Effector CD4-positive, alpha-beta T cell (primary cell): ENCODE measurements around the gene SLC8A1.

Source experiments
- DNase-seq: peaks from one replicate; pipeline ENCODE4 v3.0.0-alpha.2; 2020

Gene SLC8A1

GRCh38 chr2:40178971-40179370 is 272.9 kb downstream of the SLC8A1 start:
- no peak for DNase-seq

- DNase-seq: no peak
Measured at GRCh38 chr2:40178171-40178778, 273.6 kb downstream of the SLC8A1 start.

DNA sequence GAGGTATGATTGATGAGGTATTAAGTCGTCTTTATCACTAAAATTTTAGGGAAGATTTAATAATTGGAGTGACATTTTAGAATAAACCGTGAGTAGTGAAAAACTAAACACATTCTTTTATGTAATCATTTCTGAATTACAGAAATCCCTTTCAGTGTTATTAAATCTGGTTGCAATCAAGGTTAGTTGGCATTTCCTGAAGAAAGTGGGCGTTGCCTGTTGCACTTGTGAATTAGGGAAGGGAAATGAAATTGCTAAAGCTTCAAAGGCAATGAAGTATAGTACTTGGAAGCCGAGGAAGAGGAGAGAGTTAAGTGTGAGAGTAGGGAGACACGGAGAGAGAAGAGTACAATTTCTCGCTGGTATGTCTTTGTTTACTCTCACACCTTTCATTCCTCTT is 274.5 kb downstream of the SLC8A1 start:
- DNase-seq: no peak

DNA sequence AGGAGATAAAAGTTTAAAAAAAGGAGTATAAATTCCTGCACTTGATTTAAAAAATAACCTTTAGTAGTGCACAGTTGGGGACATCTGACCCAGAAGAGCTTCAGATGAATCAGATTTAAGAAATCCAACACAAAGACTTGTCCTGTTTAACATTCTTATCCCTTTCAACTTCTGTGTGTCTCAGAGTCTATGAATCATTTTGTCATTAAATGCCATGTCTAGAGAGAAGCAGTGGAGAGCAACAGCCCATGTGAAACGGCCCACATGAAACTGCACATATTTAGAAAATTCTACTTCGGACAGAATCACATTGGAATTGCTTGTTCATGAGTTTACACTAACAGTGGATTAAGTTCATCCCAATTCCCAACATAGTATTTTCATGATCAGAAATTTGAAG is 278.6 kb downstream of the SLC8A1 start:
- no peak for DNase-seq

DNA sequence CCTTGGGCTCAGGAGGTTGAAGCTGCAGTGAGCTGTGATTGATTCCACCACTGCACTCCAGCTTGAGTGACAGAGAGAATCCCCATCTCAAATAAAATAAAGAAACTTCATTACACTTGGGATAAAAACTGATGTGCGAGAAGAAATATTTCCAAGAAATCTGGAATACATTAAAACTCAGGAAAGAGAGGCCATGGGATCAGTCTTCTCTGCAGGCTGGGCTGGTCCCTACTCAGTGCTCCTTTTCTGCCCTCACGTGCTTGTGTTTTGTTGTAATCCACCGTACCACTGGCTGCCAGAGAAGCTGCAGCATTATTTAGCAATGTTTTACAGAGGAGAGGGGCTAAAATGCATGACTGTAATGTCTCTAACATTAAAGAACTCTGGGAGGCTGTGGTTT is 282.0 kb downstream of the SLC8A1 start:
- DNase-seq: no peak

- no peak for DNase-seq
Measured at GRCh38 chr2:40169430-40169829, 282.5 kb downstream of the SLC8A1 start.

GRCh38 chr2:40168546-40168945 is 283.3 kb downstream of the SLC8A1 start:
- no peak for DNase-seq

DNA sequence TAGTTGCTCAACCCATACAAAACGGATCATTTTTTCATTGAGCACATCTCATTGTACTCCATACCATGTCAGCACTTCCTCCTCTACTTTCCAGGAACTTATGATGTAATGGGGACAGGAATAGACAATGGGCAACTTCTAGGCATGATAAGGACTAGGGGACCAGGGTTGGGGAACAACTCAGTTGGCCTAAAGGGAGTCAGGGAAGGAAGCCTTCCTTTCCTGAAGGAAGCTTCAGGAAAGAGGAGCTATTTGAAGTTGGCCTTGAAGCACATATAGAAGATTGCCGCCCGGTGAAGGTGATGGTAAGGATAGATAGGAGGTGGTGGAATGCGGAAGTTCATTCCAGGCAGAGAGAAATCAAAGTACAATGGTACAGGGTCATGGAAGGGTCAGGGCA is 283.9 kb downstream of the SLC8A1 start:
- no peak for DNase-seq

DNA sequence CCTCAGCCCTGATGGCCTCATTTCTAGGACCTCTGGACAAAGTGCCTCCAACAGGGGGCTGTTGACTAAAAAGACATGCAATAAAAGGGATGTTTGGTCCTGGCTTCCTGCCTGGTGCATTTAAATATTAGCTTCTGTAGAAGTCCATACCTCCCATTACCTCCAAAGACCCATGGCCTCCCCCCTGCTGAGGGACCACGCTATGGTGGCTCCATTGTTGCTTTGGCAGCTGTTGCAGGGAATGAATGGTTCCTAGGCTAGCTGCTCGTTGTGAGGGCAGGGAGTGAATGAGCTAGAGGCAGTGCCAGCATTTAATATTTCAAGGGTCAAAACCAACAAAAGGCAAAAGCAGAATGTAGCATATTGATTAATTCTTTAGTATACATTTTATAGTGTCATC is 285.9 kb downstream of the SLC8A1 start:
- no peak for DNase-seq

GRCh38 chr2:40165509-40165844 is 286.4 kb downstream of the SLC8A1 start:
- no peak for DNase-seq

DNA sequence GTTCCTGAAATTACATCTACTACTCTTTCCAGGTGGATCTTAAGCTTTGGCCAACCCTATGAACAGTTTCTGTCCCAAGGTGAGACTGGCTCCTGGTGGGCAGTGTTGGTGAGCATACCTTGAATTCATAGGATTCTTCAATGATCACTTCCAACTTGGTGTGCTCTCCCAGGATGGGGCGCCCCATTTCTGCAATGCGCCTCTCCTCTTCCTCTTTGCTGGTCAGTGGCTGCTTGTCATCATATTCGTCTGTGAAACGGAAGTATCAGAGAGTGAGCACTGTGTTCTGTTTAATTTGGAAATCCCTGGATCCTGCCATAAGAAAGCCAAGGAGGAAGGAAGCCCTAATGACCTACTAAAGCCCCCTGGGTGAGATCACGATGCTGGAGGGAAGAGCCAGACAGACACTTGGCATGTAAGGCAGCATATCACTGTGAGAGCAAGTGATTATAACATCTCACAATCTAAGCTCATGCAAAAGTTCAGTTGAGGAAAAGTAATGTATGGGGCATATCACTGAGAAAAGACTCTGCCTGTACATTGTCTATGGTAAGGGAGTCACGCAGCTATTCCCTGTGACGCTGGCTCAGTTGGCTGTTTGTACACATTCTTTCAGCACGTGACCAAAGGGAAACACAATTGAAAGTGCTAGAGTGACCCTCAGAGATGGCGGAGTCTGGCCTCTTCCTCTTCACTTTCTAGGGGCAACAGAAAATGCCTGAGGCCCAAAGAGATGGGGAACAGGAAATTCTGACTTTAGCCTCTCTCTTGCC is 287.0 kb downstream of the SLC8A1 start:
- DNase-seq: no peak

DNA sequence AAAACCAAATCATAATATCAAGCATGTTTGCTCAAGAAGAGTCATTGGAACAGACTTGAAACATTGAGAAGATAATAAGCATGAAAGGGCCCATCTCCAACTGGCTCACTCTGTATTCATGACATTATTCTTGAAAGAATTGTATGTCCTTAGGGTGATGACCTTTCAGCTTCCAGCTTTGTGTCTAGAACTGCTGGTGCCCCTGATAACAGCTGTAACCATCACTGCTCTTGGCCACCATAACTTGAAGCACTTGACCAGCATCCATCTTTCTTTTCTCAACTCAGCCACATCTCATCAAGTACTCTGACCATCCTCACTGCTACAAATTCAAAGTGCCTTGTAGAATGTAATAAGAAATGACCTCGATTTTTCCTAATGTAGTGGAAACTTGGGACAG is 289.9 kb downstream of the SLC8A1 start:
- no peak for DNase-seq

DNA sequence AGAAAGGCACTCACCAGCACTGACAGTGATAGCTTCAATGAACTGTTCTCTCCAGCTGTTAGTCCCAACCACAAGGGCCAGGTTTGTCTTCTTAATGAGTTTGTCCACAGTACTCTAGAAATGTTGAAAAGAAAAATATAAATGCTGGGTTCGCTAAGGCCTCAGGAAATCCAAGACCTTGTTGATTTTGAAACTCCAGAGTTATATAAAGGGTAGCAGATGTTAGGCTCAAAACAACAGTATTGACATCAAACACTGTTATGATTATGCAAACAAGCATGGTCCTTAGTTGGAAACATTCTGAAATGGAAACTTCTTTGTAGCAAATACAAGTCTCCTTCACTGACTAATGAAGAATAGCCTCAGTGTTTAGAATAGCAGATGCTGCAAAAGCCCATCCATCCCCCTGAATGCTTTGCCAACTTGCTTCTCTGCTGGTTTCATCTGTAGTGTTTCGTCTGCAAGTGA is 291.1 kb downstream of the SLC8A1 start:
- DNase-seq: no peak

DNA sequence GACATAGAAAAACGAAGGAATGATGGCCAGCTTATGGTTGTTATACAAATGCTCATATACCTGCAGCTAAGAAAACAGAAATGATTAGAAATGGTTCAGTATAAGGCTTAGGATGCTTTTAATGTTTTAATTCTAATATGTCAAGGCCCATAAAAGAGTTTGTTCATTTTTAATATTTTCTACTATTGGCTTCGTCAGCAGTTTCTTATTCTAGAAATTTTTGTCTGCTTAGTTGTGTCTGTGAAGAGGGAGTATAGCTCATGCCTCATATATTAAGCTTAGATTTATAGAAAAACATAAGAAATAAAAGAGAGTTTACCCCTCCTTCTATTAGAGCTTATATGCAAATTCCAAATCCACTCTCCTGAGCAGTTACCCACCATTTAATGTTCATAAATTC is 292.6 kb downstream of the SLC8A1 start:
- DNase-seq: no peak

DNA sequence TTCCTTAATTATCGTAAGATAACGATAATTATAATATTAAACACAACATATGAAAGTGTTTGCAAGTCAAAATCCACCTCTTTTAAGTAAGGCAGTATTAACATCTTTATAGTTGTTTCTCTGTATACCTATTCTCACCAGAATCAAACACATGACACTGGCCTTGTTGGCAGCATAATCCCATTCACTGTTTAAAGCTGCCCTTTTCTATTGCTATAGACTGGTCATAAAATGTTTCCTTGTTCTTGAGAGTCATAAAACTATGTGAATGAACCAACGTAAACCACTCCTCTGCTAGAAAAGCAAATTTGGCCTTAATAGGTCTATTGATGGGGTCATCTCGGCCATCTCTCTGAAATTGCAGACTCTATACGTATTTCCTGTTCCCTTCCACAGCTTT is 293.1 kb downstream of the SLC8A1 start:
- no peak for DNase-seq

GRCh38 chr2:40155728-40156127 is 296.2 kb downstream of the SLC8A1 start:
- no peak for DNase-seq

DNA sequence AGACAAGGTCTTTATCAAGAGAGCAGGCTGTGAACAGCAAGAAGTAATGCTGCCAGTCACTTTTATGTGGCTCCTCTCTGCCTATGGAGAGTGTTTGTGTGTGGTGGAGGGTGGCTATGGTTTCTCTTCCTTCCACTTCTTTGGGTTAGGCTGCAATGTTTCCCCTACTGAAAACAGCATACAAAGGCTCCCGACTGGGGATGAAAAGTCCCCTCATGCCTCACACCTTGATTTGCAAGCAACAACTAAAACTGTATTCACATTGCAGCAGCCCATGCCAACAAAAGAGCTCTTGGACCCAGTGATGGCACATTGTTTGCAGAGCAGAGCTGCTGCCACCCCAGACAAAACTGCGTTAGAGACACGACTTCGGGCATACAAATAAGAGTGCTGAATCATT is 301.6 kb downstream of the SLC8A1 start:
- DNase-seq: no peak

DNA sequence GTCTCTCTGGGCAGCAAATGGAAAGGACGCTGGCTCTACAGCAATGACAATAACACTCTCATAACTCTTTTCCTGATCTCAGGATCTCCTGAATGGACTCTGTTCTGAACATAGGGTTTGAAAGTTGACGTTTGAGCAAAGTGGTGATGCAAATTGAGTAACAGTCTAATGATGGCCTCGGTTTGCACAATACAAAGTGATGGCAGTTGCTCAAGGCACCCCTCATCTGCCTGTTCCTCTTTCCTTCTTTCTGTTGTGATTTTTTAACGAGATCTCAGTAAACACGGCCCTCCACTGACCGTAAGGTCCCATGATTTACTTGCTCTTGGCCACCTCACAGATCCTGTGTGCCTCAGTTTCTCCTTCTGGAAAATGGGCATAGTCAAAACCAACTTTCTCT is 303.6 kb downstream of the SLC8A1 start:
- no peak for DNase-seq

DNA sequence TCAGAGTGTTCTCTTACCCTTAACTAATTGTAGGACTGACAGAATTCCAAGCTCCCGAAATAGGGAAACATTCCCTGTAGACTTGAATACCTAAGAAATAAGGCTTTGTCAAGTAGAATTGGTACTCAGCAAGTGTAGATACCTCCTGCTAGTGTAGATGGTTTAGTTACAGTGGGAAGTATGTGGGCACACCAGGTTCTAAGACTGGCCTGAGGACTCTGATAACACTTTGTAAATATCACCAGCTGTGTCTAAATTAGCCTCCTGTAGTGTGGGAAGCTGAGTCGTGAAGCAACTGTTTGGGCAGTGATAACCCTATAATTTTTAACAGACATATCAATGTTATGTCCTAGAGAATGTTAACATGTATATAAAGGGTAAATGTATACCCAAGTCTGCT is 304.5 kb downstream of the SLC8A1 start:
- no peak for DNase-seq

DNA sequence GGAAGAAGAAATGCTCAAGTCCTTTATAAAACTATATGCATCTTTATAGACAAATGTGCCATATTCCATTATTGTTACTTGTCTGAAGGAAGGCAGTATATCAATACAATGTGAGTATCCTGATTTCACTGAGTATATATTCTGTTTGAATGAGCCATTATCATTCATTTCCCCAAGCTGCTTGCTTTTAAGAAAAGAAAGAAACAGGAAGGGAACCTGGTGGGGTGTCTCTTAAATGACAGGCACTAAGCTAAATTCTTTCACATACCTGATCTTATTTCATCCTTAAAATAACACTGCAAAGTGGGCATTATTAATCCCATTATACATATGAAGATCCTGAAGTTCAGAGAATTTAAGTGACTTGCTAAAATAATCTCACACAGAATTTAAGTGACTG is 307.9 kb downstream of the SLC8A1 start:
- DNase-seq: no peak

- DNase-seq: no peak
Measured at GRCh38 chr2:40138314-40138713, 313.6 kb downstream of the SLC8A1 start.

DNA sequence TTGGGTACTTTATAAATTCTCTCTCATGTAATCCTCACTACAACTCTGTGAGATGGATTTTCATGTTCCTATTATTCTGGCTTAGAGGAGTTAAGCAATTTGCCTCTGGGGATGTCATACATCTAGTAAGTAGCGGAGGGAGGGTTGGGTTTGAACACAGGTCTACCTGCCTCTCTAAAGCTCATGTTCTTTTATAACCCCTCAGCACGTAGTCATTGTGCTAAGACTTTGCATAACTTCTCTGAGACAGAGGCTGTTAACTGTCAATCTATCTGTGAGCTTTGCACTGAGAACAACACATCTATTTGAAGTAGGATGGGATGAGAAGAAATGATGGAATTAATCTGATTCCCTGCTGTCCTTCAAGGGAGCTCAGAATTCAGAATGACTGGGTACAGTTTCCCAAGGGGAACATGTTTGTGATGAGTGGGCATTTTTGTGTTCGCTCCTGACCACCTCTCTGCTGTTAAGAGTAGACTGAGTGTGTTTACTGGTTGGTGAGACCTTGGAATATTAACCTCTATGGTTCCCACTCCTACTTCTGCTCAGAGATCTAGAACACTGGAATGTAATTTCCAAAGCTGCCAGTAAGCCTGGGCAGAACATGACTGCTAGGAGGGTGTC is 320.7 kb downstream of the SLC8A1 start:
- DNase-seq: no peak

GRCh38 chr2:40130251-40130994 is 321.5 kb downstream of the SLC8A1 start:
- no peak for DNase-seq

- no peak for DNase-seq
Measured at GRCh38 chr2:40129725-40130124, 322.2 kb downstream of the SLC8A1 start.
